ENCODE data around the gene ZFP36L2. TPM values are rescaled to one million over a fixed set of nuclear protein-coding genes. Genes with fewer than 3 reads are reported as not detected.

ZFP36L2 gene
- total and polyA plus RNA-seq, 10 donors, result 72.4 to 223 (median 119) TPM

- intact Hi-C loops (cut with DNase I; ENCODE audit: low total_unique reads), result loop anchor here (5.0 to 10.0 kb wide), 2 partner anchors 254 to 277 kb away; no protein-coding TSS in a partner anchor
- peak; percentile 53 for DNase-seq
- no peaks in the 10 kb centered on the region for H3K9me3 ChIP-seq
- no peaks in the 10 kb centered on the region for H3K27me3 ChIP-seq (replicated peaks in 1 of 7)
- peaks cover 0 to 47% (median 20%) of the 10 kb centered on the region in 6 donors for H3K36me3 ChIP-seq
- TF ChIP-seq CTCF (IDR thresholded peaks at IDR 0.05 in 8 of 11, conservative IDR thresholded peaks at IDR 0.05 in 3 of 11) (no peak), POLR2AphosphoS5 (IDR thresholded peaks at IDR 0.05) (no peak), POLR2A (IDR thresholded peaks at IDR 0.05) (no peak)
- peaks cover 24 to 67% (median 52%) of the 10 kb centered on the region in 6 donors for H3K4me1 ChIP-seq
- WGBS, 5 donors, result 24 to 37% (median 29%) methylated on average over 6 of the region's 6 CpGs
- peak overlapping the region in 2 of 8 donors; percentile 94 to 95 for H3K4me3 ChIP-seq
- H3K27ac ChIP-seq, result peak overlapping the region; percentile 93 to 100 (median 99)
Measured at GRCh38 chr2:43228756-43229659, 2.6 kb upstream of the ZFP36L2 start.

- TF ChIP-seq POLR2A (IDR thresholded peaks at IDR 0.05), result no peak
- no peak for TF ChIP-seq POLR2AphosphoS5 (IDR thresholded peaks at IDR 0.05)
- TF ChIP-seq CTCF (IDR thresholded peaks at IDR 0.05 in 8 of 11, conservative IDR thresholded peaks at IDR 0.05 in 3 of 11), result no peak
- peak overlapping the region; percentile 93 to 100 (median 99) for H3K27ac ChIP-seq
- peak; percentile 67 for DNase-seq
- 32 to 45% (median 40%) methylated on average over 2 of the region's 2 CpGs for WGBS, 5 donors
- intact Hi-C loops (cut with DNase I; ENCODE audit: low total_unique reads), result loop anchor here (5.0 to 10.0 kb wide), 2 partner anchors 254 to 276 kb away; no protein-coding TSS in a partner anchor
- peak overlapping the region in 5 of 8 donors; percentile 73 to 99 (median 94) for H3K4me3 ChIP-seq
- peaks cover 24 to 63% (median 50%) of the 10 kb centered on the region in 6 donors for H3K4me1 ChIP-seq
- peaks cover 0 to 54% (median 23%) of the 10 kb centered on the region in 6 donors for H3K36me3 ChIP-seq
- H3K27me3 ChIP-seq (replicated peaks in 1 of 7), result no peaks in the 10 kb centered on the region
- no peaks in the 10 kb centered on the region for H3K9me3 ChIP-seq
Measured at GRCh38 chr2:43228321-43228751, 1.9 kb upstream of the ZFP36L2 start.

GRCh38 chr2:43227830-43228281 is 1.4 kb upstream of the ZFP36L2 start:
- intact Hi-C loops (cut with DNase I; ENCODE audit: low total_unique reads), result loop anchor here (5.0 to 10.0 kb wide), 2 partner anchors 253 to 276 kb away; no protein-coding TSS in a partner anchor
- peaks cover 24 to 63% (median 51%) of the 10 kb centered on the region in 6 donors for H3K4me1 ChIP-seq
- DNase-seq, result no peak
- peak overlapping the region; percentile 64 to 99 (median 90) for H3K4me3 ChIP-seq
- no peaks in the 10 kb centered on the region for H3K9me3 ChIP-seq
- H3K27ac ChIP-seq, result peak overlapping the region; percentile 93 to 100 (median 99)
- no peaks in the 10 kb centered on the region for H3K27me3 ChIP-seq (replicated peaks in 1 of 7)
- TF ChIP-seq CTCF (IDR thresholded peaks at IDR 0.05 in 8 of 11, conservative IDR thresholded peaks at IDR 0.05 in 3 of 11) (peak in 5 of 11 experiments; percentile 4 to 67 (median 45)), POLR2AphosphoS5 (IDR thresholded peaks at IDR 0.05) (peak in 1 of 3 donors; percentile 39), POLR2A (IDR thresholded peaks at IDR 0.05) (no peak)
- H3K36me3 ChIP-seq, result peaks cover 0 to 58% (median 28%) of the 10 kb centered on the region in 6 donors
- WGBS, 5 donors, result 2 to 17% (median 3%) methylated on average over 4 to 10 of the region's 10 CpGs

All from spleen (tissue), 11 donors.